UCSD-AML1 (cell line): ENCODE data around the gene RCC2.
"Not testable (repeated sequence)": the region's sequence is repeated elsewhere in the genome, so short reads cannot be mapped to it uniquely, and the experiment has no call there.

Experiments used
- DNase-seq: peaks from one replicate; lab custom pipeline; 2025; ENCODE audit not compliant: unreplicated experiment; lab: John Stamatoyannopoulos, UW

RCC2 gene

GRCh38 chr1:17420391-17420918, 19.0 kb downstream of the RCC2 start:
- no peak for DNase-seq

- peak; percentile 61 for DNase-seq
These were observed 19.7 kb downstream of the RCC2 start for GRCh38 chr1:17419626-17420328.

- no peak for DNase-seq
These were observed 23.1 kb downstream of the RCC2 start for GRCh38 chr1:17416389-17416788.

- DNase-seq, result no peak
These were observed 25.5 kb downstream of the RCC2 start for GRCh38 chr1:17414022-17414421.

- no peak for DNase-seq
These were observed 27.2 kb downstream of the RCC2 start for GRCh38 chr1:17412093-17412870.

DNA sequence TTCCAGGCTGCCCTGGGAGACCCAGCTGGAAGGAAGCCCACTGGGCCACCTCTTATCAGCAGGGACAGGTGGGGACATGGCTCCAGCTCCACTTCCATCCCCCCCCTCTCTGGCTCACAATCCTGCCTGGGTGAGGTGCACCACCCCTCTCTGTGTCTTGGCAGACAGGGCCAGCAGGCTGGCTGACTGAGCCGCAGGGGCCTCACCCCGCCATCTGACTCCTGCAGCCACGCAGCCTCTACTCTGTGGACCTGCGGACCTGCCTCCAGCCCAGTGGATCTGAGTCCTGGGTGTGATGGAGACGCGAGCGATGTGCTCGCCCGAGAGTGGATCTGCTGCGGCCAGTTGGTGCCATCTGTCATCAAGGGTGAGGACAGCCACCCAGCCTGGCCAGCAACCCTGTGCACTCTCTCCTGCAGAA, 30.1 kb downstream of the RCC2 start:
- DNase-seq, result no peak

DNA sequence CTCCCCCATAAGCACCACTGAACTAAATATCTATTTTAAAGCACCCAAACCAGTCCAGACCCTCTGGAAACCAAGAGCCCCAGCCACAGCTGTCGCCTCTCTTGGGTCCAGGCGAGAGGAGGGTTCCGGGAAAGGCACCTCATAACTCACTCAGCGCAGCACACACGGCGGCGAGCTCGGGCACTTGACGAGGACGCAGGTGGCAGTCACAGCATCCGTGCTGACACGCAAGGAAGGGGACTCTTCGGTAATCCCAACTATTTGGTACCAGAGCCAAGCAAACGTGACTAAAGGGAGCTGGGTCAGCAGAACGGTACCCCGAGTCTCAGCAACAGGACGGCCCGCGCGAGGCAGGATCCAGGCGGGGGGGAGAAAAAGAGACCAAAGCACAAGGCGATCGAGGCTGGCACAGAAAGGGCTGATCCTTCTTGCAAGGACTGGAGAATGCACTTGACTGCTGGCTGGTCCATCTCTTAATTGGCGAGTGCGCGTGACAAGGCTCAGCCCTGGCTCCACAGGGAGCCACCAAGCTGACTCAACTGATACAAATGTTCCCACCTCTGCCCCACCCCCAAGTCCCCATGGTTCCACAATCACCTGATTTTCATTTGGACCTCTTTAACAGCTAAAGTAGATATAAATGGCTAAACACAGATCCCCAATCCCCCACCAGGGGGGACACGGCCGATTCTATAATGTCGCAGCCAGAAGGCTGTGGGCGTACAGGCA, 31.5 kb downstream of the RCC2 start:
- not testable (repeated sequence) for DNase-seq

DNA sequence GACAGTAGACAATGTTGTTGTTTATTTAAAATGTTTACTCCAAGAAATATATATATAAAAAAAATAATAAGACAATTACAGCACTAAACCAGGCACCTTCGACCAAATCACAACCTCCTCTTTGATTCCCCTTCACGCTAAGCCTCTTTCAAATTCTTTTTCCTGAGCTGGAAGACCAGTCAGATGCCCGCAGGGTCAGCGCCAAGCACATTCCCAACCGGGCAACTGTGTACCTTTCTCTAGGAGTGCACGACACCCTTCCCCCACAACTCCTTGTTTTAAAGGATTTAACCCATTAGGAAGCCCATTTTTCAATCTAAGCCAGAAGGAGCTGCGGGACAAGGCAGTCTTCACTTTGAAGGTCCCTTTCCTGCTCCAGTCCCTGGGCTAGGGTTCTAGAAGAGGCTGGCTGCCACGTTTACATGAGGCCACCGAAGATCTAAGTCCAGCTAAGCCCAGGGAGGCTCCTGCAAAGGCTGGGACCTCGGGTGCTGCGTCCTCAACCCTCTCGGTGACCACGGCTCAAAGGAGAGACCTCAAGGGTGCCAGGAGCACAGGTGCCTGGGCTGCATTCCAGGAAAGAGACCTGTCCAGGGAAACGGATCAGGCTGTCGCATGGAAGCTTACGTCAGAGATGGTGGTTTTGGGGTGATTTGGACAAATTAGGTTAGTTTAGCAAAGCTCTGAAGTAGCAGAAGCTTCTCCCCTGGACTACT, 32.6 kb downstream of the RCC2 start:
- not testable (repeated sequence) for DNase-seq

DNA sequence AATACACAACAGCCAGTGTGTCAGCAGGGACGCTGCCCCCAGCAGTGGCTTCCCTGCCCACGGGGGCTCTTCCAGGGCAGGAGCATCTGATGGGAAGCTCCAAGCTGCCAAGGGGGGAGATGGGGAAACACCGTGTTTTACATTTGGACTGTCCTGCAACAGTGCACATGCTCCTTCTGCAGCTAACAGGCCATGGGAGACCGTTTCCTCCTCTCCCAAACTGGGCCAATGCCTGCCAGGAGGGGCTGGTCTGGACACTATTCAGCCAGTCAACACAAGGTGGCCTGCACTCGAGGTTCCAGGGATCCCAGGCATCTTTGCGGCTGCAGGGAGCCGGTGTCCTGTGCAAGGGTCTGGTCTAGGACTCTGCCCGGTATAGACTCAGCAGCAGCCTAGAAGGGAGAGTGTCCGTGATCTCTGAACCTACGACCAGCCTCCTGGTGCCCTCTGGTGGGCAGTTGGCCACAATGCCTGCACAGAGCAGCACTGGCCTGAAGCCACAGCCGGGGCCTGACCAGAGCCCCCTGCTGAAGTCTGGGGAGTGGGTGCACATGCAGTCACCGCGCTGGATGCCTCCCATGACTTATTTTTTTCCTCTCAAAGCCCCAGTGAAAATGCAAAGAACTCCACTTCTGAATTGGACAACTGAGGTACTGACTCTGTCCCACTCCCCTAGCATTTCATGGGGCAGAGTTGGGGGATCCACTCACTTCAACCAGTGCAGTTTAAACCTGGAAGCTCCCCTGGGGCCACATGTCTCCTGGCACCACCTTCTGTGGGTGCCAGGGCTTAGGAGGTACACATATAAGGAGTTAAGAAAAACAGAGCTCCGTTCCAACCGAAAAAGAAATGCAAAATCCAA, 33.3 kb downstream of the RCC2 start:
- peak; percentile 68 for DNase-seq

DNA sequence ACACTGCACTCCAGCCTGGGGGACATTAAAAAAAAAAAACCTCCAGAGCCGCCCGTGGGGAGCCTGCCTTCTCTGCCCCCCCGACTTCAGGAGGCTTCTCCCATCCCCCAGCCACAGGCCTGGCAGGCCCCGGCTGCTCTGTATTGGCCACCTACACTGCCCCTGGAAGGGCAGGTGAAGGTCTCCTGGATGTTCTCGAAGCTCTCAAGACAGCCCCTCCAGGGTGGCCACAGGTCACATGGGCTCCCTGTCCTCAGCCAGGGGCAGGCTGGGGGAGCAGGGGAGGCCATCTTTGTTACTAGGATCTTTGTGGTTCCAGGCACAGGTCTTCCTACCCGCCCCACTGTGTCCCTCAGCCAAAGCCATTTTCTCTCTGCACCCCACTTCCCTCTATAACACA, 34.7 kb downstream of the RCC2 start:
- no peak for DNase-seq

GRCh38 chr1:17404034-17404684, 35.3 kb downstream of the RCC2 start:
- DNase-seq, result no peak

DNA sequence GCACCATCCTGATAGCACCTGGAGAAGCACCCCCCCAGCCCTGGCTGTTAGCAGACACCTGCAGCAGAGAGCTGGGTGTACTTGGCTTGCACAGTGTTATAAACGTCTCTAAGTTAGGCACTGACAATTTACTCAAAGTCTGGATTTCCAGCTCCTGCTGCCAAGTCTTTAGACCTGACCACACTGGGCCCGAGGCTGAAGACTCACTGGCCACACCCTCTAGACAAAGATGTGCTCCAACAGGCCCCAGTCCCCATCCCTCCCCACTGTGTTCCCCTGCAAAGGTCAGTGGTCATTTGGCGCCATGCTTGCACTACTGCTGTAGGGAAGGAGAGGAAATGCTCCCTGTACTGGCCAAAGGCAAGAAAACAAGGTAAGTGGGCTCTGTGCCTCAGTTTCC, 36.4 kb downstream of the RCC2 start:
- no peak for DNase-seq

DNA sequence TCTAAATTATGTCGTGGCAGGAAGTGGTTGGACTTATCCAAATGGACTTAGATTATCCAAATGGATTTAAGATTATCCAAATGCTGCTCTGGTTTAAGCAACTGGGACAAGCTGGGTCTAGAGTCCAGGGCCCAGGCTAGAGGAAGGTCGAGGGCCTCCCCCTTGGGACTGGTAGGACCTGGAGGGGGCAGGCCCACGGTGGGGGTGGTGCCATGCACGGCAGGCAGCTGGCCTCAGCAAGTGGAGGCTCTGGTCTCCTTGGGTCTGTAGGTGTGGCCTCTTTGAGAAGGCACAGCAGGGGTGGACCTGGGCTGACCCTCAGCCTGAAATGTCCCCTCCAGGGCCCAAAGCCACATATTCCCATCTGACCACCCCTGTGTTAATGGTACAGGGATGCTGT, 37.6 kb downstream of the RCC2 start:
- DNase-seq, result no peak

DNA sequence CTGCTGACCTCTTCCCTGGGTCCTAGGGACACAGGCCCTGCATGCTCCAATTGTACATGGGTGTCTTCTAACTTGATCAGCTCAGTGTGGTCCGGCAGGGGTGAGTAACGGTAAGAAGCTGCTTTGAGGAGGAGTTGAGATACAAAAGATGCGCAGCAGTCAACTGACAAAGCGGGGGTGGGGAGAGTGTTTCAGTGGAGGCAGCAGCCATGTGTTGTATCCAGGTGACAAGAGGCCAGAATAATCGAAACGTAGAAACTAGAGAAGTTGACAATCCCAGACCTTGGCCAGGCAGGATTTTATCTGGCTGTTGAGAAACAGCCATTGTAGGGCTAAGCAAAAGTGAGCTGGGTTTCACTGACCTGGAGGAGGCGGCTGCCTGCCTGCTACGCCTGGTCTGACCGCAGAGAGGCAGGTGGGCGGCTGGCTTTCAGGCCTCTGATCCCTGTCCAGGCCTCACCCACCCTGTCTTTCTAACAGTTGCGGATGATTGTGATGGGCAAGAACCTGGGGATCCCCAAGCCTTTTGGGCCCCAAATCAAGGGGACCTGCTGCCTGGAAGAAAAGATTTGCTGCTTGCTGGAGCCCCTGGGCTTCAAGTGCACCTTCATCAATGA, 38.6 kb downstream of the RCC2 start:
- DNase-seq, result no peak

DNA sequence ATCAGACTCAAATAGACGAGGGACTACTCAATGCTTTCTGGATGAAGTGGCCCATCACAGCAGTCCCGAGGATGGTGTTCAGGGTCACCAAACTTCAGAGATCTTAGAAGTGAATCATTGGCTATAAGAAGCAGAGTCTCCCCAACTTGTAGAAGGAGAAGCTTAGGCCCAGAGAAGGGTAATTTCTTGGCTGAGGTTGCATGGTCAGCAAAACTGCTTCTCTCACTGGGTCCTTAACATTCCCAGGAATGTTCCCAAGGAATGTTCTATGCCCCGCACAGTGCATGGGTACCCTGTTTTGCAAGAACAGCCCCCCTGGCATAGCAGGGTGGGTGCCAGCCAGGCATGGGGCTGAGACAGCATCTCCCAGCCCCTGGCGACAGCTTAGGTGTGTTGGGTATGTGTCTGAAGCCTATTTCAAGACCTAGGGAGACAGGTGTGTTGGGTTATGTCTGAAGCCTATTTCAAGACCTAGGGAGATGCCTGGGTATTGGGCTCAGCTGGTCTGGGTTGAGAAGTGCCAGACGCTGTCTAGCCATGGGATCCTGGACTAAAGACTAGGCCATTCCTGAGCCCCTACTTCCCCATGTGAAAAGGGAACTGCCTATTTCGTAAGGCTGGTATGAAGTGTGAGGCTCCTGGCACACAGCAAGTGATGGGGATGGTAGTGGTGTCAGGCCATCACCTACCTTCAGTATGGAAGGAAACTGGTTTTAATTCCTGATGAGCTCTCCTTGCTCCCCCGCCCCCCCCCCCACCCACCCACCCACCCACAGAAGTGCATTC, 41.4 kb downstream of the RCC2 start:
- no peak for DNase-seq

GRCh38 chr1:17393230-17393629, 46.2 kb downstream of the RCC2 start:
- DNase-seq, result no peak

GRCh38 chr1:17392199-17392740, 47.2 kb downstream of the RCC2 start:
- no peak for DNase-seq

DNA sequence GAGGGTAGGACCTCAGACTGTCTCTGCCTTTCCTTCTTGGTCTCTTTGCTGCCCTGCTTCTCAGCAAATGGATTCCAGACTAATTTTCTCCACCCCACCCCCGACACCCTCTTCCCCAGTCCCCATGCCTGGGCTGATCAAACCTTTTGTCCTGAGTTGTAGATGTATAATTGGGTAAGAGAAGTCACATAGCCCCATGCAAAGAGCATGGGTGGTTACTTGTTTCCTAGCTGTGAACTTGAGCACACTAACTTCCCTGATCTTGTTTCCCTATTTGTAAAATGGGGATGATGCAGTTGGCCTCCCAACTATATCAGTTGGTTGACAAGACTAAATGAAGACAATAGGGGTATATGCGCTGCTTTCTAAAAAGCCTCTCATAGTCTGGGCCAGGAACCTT, 58.3 kb downstream of the RCC2 start:
- DNase-seq, result no peak
